NOMO-1 (cell line): ENCODE results near the gene MED15.
"Not testable (repeated sequence)": the region's sequence is repeated elsewhere in the genome, so short reads cannot be mapped to it uniquely, and the experiment has no call there.

ENCODE experiments used
- DNase-seq, 2 experiments: peaks; one replicate each; lab custom pipeline; 2025; ENCODE audit not compliant: unreplicated experiment in 2 of 2; lab: John Stamatoyannopoulos, UW

The MED15 gene

DNA sequence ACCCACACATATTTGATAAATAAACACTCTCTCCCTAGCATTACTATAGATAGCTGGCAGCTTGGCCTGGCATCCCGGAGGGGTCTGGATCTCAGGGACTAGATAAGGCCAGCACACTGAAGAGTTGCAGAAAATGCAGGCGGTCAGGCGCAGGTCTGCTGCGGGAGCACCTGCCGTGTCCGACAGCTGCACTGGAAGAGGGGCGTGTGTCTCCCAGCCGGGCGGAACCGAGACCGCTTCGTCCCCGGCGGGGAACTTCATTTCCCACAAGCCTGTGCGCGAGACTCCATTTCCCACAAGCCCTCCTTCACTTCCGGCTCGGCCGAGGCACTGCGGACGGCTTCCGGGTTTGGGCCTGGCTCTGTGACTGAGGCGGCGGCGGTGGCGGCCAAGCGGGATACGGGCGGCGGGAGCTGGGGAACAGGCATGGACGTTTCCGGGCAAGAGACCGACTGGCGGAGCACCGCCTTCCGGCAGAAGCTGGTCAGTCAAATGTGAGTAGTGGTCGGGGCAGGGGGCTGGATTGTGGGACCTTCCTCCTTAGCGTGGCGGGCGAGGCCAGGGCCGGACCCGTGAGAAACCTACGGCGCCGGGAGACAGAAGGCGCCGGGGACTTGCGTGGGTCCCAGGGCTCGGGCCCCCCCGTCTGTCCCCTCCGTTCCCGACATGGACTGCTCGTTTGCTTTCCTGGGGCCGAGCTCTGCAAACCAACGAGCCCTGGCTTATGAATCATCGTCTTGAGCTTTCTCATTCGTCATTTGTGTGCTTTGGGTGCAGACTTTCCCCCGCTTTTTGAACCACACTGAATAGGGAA is at the start of gene MED15:
Gene MED15 (plus strand): TSS at position 358 of the 814 bp plus-strand sequence. CDS start 69 bp downstream, at position 427.
- DNase-seq, result peak; percentile 86 to 89

- DNase-seq, result no peak
Observed at GRCh38 chr22:20458530-20459151, 48.8 kb upstream of the MED15 start.

DNA sequence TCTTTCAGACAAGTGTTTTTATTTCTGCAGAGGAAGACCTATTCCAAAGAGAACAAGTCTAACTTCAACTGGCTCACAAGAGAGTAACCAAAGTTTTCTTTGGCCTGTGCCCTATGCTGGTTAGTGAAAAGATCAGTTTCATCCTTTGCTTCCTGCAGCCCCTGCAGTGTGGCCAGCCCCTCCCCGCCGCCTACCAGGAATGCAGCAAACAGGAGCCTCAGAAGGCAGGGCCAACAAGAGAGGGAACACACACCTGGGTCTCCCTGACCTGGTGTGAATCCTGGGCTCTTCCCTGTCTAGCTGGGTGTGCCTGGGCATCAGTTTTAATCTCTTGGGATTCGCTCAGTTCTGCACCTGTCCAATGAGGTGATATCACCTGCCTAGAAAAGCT is 48.3 kb upstream of the MED15 start:
- DNase-seq, result no peak

- no peak for DNase-seq
Observed at GRCh38 chr22:20459862-20460261, 47.5 kb upstream of the MED15 start.

DNA sequence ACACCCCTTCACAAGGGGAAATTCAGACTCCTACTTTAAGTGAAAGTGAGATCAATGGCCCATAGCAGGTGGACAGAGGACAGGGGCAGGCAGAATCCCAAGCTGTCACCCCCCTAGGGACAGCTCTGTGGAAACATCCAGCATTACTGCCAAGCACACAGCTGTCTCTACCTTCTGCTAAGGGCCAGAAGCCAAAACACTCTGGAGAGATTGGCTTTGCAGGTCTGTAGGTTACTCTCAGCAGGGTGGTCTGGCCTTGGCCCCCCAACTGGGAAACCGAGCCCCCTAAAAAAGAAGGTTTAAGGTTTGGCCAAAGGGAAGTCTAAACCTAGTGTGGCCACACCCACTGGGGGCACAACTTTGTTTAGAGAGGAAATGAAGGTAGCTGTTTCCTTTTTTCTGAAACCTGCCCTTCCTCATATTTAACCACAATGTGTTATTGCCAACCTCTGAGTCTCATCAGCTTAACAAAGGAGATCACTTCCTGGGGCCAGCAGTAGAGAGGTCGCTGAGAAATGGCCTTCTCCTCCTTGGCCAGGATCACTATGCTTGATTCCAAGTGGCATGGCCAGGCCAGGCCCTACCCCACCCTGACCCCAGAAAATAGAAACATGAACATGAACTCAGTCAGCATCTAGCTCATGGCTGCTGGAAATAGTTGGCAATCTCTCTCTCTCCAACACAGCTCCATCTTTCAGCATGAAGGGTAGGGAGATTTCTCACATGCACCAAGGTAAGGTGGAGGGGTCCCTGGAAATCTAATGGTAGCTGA is 43.9 kb upstream of the MED15 start:
- DNase-seq, result peak; percentile 70 to 89

GRCh38 chr22:20464096-20464614 is 43.3 kb upstream of the MED15 start:
- DNase-seq, result no peak

DNA sequence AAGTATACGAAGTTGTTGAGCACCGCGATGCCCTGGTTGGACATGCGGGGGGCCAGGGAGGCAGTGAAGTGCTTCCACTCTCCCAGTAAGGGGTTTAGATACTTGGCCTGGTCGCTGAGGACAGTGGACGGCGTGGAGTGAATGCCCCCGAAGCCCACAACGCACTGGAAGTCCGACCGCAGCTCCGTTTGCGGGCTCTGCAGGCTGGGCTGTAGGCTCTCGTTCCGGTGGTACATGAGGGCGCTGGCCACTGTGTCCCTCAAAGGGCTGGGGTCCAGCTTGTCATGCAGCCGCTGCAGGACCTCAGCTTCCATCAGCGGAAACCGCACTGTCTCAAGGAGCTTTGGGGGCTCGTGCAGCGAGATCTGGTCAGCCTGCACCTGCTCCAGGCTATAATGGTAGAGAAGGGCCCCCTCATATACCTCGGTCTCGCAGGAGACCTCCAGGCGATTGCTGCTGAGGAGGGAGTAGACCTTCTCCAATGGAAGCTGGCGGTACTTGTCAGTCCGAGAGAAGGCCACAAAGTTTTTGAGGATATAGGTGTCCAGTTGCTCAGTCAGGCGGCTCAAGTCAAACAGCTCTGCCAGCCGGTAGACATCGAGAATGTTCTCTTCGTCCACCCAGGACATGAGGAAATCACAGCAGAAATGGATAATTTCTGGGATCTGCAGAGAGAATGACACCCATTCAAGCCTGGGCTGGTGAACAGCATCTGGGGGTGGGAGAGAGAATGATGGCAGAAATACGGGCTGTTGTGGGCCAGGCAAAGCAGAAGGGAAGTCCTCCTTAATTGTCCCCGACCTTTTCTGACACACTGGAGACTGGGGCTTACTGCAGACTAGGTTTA is 42.3 kb upstream of the MED15 start:
- no peak for DNase-seq

DNA sequence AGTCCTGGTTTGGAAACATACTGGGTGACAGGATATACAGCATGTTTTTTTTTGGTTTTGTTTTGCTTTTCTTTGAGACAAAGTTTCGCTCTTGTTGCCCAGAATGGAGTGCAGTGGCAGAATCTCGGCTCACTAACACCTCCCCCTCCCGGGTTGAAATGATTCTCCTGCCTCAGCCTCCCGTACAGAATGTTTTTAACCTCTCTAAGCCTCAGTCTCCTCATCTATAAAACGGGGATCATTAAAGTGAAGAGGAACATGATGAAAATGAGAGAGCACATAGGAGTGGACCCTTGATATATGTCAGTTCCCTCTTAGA is 41.7 kb upstream of the MED15 start:
- DNase-seq, result no peak

DNA sequence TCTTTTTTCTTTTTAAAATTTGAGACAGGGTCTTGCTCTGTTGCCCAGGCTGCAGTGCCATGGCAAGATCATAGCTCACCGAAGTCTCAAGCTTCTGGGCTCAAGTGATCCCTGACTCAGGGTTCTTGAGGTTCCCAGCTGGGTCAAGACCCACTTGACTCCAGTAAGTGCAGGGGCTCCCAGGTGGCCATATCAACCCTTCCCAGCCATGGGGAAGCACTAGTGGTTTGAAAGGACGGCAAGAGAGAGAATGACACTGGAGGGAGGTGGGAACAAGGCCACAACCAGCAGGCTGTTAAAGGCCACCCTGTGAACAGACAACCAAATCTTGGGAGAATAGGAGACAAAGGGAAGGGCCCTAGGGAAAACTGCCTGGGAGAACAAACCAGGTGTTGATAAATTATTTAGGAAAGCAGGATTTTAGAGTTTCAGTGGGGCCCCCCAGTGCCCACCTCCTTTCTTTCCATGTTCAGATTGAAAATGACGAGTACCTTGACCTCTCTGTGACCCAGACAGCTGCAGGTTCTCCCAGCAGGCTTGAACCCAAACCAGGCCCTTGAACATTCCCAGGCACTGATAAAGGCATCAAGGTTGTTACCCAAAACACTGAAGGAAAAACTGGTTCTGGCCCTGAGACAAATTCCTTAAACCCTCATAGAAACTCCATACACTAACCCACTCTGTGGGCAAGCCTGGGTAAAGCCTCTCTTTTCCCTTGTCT is 40.6 kb upstream of the MED15 start:
- DNase-seq, result no peak

DNA sequence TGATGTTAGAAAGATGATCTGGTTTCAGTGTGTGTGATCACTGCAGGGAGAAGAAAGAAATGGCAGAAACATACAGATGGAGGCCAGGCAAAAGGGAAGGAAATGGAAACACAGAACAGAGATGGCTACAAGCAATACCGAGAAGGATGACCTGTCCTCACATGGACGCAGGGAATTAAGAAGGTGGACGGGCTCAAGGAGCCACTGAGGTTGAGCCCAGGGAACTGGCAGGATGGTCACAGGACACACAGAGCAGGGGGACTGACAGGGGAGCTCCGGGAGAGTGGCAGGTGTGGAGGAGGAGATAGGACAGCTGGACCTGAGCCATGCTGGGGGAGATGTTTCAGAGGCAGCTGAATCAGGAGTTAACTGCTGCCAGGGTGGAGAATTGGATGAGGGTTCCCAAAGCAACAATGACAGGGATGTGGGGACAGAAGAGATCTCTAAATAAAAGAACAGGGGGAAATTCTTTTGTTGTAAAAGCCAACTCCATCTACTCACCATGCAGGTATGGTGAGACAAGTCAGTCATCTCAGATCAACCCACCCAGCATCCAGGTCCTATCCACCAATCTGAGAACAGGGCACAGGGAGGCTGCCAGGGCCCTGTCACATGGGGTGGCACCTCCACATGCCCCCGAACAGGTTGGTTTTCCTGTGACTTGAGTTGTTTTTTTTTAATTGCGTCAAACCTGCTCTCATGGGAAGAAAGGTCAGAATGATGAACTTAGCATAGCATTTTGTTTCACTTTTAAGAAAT is 38.1 kb upstream of the MED15 start:
- DNase-seq, result no peak

GRCh38 chr22:20470525-20470924 is 36.9 kb upstream of the MED15 start:
- DNase-seq, result not testable (repeated sequence)

- DNase-seq, result no peak
Observed at GRCh38 chr22:20471126-20471833, 36.1 kb upstream of the MED15 start.

GRCh38 chr22:20472629-20473442 is 34.6 kb upstream of the MED15 start:
- DNase-seq, result no peak

DNA sequence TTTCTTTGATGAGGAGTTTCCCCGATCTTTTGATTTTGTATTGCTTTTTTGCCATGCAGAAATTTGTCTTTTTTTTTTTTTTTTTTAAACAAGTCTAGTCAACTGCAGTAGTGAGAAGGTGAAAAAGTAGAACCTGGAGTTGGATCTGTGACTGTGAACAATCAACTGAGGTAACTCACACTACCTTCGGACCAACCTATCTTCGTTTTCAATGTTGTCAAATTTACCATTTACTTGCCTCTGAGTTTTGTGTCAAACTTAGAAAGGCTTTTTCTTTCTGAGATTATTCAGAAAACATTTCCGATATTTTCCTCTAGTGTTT is 32.3 kb upstream of the MED15 start:
- DNase-seq, result no peak

GRCh38 chr22:20475569-20475968 is 31.8 kb upstream of the MED15 start:
- DNase-seq, result not testable (repeated sequence)

- DNase-seq, result not testable (repeated sequence)
Observed at GRCh38 chr22:20478059-20478458, 29.4 kb upstream of the MED15 start.

- DNase-seq, result no peak
Observed at GRCh38 chr22:20479612-20480196, 27.7 kb upstream of the MED15 start.

DNA sequence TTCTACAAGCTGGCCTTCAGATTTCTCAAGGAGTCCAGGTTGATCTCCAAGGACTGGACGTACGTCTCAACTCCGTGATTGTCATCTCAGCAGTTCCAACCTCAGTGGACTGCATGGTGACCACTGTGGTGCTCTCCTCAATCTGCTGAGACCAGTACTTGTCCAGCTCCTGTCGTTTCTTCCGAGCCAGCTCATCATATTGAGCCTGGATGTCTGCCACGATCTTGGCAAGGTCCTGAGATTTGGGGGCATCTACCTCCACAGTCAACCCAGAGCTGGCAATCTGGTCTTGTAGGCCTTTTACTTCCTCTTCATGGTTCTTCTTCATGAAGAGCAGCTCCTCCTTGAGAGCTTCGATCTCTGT is 24.3 kb upstream of the MED15 start:
- not testable (repeated sequence) for DNase-seq
